PFSK-1 (cell line): ENCODE results near the gene PCDHGB5.

Experiments
- FOXP2 ChIP-seq: optimal IDR thresholded peaks from 2 replicates; pipeline ENCODE3; 2011; ENCODE audit warnings: borderline replicate concordance, control low read depth, inconsistent platforms; ENCODE audit not compliant: insufficient read depth; ENCODE audit errors: extremely low read length, extremely low read depth
- POLR2AphosphoS5 ChIP-seq: IDR thresholded peaks from 2 replicates; pipeline ENCODE4 v1.6.1; 2012; ENCODE audit warnings: low read depth, mild to moderate bottlenecking, control low read depth, low read length, moderate library complexity
- SIN3A ChIP-seq: IDR thresholded peaks from 2 replicates; pipeline ENCODE4 v1.6.1; 2012; ENCODE audit warnings: mild to moderate bottlenecking, low read length, moderate library complexity, borderline replicate concordance; ENCODE audit not compliant: insufficient read depth
- TAF1 ChIP-seq: IDR thresholded peaks from 2 replicates; pipeline ENCODE4 v1.6.1; 2012; ENCODE audit warnings: low read length, control low read depth, borderline replicate concordance; ENCODE audit not compliant: insufficient read depth
- TF ChIP-seq, protein P1 (sequence below), 2 experiments: IDR thresholded peaks; 2 replicates each; pipeline versions ENCODE4 v1.6.1 to v1.8.0; 2011 to 2012; ENCODE audit warnings: low read depth in 2 of 2, low read length in 2 of 2, control low read depth in 1 of 2, inconsistent platforms in 1 of 2, mild to moderate bottlenecking in 1 of 2, moderate library complexity in 1 of 2; ENCODE audit not compliant: insufficient read depth in 1 of 2

Gene PCDHGB5

GRCh38 chr5:141420855-141421488, 23.2 kb downstream of the PCDHGB5 start, which contains the start of gene PCDHGA11:
Gene PCDHGA11 (plus strand): TSS chr5:141421051. CDS start chr5:141421228, 177 bp downstream.
- TF ChIP-seq SIN3A (no peak), POLR2AphosphoS5 (no peak), TAF1 (no peak), FOXP2 (no peak)
- TF ChIP-seq, protein P1, sequence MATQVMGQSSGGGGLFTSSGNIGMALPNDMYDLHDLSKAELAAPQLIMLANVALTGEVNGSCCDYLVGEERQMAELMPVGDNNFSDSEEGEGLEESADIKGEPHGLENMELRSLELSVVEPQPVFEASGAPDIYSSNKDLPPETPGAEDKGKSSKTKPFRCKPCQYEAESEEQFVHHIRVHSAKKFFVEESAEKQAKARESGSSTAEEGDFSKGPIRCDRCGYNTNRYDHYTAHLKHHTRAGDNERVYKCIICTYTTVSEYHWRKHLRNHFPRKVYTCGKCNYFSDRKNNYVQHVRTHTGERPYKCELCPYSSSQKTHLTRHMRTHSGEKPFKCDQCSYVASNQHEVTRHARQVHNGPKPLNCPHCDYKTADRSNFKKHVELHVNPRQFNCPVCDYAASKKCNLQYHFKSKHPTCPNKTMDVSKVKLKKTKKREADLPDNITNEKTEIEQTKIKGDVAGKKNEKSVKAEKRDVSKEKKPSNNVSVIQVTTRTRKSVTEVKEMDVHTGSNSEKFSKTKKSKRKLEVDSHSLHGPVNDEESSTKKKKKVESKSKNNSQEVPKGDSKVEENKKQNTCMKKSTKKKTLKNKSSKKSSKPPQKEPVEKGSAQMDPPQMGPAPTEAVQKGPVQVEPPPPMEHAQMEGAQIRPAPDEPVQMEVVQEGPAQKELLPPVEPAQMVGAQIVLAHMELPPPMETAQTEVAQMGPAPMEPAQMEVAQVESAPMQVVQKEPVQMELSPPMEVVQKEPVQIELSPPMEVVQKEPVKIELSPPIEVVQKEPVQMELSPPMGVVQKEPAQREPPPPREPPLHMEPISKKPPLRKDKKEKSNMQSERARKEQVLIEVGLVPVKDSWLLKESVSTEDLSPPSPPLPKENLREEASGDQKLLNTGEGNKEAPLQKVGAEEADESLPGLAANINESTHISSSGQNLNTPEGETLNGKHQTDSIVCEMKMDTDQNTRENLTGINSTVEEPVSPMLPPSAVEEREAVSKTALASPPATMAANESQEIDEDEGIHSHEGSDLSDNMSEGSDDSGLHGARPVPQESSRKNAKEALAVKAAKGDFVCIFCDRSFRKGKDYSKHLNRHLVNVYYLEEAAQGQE (IDR thresholded peaks at IDR 0.05; ENCODE audit: insufficient read depth in 1 of 2, low read depth in 2 of 2, low read length in 2 of 2), result no peak

DNA sequence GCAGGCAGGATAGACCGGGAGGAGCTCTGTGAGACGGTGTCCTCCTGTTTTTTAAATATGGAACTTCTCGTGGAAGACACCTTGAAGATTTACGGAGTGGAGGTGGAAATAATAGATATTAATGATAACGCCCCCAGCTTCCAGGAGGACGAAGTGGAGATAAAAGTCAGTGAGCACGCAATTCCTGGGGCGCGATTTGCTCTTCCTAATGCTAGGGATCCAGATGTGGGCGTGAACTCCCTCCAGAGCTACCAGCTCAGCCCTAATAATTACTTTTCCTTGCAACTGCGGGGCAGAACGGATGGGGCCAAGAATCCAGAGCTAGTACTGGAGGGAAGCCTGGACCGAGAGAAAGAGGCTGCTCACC, 23.7 kb downstream of the PCDHGB5 start:
- TF ChIP-seq FOXP2 (no peak), SIN3A (no peak), TAF1 (no peak), POLR2AphosphoS5 (no peak)
- TF ChIP-seq, protein P1 (IDR thresholded peaks at IDR 0.05; ENCODE audit: insufficient read depth in 1 of 2, low read depth in 2 of 2, low read length in 2 of 2), result no peak

- TF ChIP-seq POLR2AphosphoS5 (no peak), FOXP2 (no peak), SIN3A (no peak), TAF1 (no peak)
- TF ChIP-seq, protein P1 (IDR thresholded peaks at IDR 0.05; ENCODE audit: insufficient read depth in 1 of 2, low read depth in 2 of 2, low read length in 2 of 2), result no peak
Observed at GRCh38 chr5:141422742-141423291, 25.1 kb downstream of the PCDHGB5 start.

DNA sequence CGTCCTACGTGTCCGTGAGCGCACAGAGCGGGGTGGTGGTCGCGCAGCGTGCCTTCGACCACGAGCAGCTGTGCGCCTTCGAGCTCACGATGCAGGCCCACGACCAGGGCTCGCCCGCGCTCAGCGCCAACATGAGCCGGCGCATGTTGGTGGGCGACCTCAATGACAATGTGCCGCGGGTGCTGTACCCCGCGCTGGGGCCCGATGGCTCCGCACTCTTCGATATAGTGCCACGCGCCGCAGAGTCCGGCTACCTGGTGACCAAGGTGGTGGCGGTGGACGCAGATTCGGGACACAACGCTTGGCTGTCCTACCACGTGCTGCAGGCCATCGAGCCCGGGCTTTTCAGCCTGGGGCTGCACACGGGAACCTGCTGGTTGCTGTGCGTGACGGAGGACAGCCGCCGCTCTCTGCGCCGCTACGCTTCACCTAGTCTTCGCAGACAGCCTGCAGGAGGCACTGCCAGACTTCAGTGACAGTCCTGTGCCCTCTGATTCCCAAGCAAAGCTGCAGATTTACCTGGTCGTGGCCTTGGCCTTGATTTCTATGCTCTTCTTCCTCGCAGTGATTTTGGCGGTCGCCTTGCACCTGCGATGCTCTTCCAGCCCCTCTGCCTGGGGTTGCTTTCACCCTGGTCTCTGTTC, 30.2 kb downstream of the PCDHGB5 start:
- TF ChIP-seq, protein P1 (IDR thresholded peaks at IDR 0.05; ENCODE audit: insufficient read depth in 1 of 2, low read depth in 2 of 2, low read length in 2 of 2), result no peak
- TF ChIP-seq POLR2AphosphoS5 (no peak), FOXP2 (no peak), SIN3A (no peak), TAF1 (no peak)
